GM23248 (cell line): ENCODE results near the gene MYZAP.

Source experiments
- EZH2 ChIP-seq: fragments of 200-600 bp; sonication (generic); IDR thresholded peaks from 2 replicates; pipeline ENCODE4 v1.6.1; 2018; ENCODE audit warnings: antibody characterized with exemption, mild to moderate bottlenecking; ENCODE audit not compliant: insufficient read depth, poor library complexity, severe bottlenecking
- EZH2phosphoT487 ChIP-seq: fragments of 200-600 bp; sonication (generic); IDR thresholded peaks from 2 replicates; pipeline ENCODE4 v1.6.1; 2018; ENCODE audit warnings: antibody characterized with exemption, moderate library complexity, mild to moderate bottlenecking, low read depth; ENCODE audit not compliant: insufficient read depth

DNA sequence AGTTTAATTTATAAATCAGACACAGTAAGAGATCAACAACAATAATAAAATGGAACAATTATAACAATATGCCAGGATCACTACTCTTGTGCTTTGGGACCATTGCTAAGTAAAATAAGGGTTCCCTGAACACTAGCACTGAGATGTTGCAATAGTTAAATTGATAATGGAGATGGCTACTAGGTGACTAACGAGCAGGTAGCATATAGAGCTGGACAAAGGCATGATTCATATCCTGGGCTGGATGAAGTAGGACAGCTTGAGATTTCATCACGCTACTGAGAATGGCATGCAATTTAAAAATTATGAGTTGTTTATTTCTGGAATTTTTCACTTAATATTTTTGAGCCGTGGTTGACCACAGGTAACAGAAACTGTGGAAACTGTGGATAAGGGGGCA, 20.7 kb upstream of the MYZAP start:
- TF ChIP-seq EZH2: no peak
- no peak for TF ChIP-seq EZH2phosphoT487
